Calu3 (cell line): ENCODE results near the gene TMEM120B. TPM values are rescaled to one million over a fixed set of nuclear protein-coding genes. Genes with fewer than 3 reads are reported as not detected.
A peak's percentile ranks its signal among the peaks of the same experiment; 100 is the strongest.

ENCODE experiments used
- BruUV-seq: library from RNA; stranded (reverse); fragments of 400-500 nt; replicated peaks from 2 replicates; lab custom pipeline; 2021; lab: Mats Ljungman, UMichigan
- CTCF ChIA-PET: fragments of 300-600 bp; sonication (Branson Sonifier 250); formaldehyde crosslinking; loops from one replicate; lab custom pipeline; 2022; ENCODE audit warnings: antibody characterized with exemption; lab: Charles Lee
- DNase-seq: peaks from one replicate; pipeline ENCODE4 v3.0.0; 2022
- H3K27ac Mint-ChIP-seq: one replicate; pipeline ENCODE4 v1.8.0; 2022; ENCODE audit warnings: mixed read lengths; ENCODE audit not compliant: unreplicated experiment
- H3K27me3 Mint-ChIP-seq: one replicate; pipeline ENCODE4 v1.8.0; 2022; ENCODE audit warnings: mixed read lengths; ENCODE audit not compliant: unreplicated experiment
- H3K36me3 Mint-ChIP-seq: one replicate; pipeline ENCODE4 v1.8.0; 2022; ENCODE audit warnings: mild to moderate bottlenecking, moderate library complexity, mixed read lengths; ENCODE audit not compliant: insufficient read depth, unreplicated experiment
- H3K4me1 Mint-ChIP-seq: one replicate; pipeline ENCODE4 v1.8.0; 2022; ENCODE audit warnings: mild to moderate bottlenecking, low read depth, mixed read lengths; ENCODE audit not compliant: unreplicated experiment
- H3K4me3 Mint-ChIP-seq: one replicate; pipeline ENCODE4 v1.8.0; 2022; ENCODE audit warnings: mild to moderate bottlenecking, low read depth, moderate library complexity, mixed read lengths; ENCODE audit not compliant: unreplicated experiment
- H3K9me3 Mint-ChIP-seq: one replicate; pipeline ENCODE4 v1.8.0; 2022; ENCODE audit warnings: low read depth, mixed read lengths; ENCODE audit not compliant: unreplicated experiment
- CTCF ChIP-seq: fragments of 200-600 bp; IDR thresholded peaks from one replicate; pipeline ENCODE4 v1.8.0; 2022; ENCODE audit warnings: antibody characterized with exemption; ENCODE audit not compliant: unreplicated experiment
- intact Hi-C: fragments of 100-400 bp; cut with micrococcal nuclease; formaldehyde crosslinking; loops from one replicate; pipeline ENCODE4 v1.10.0; 2022; ENCODE audit not compliant: unreplicated experiment
- total RNA-seq: library from RNA; stranded (reverse); gene quantifications from 2 replicates; pipeline ENCODE4 v1.2.3, GENCODE V29; 2022

TMEM120B gene
- total RNA-seq, 1 experiment from 2014 or later: 23.2 TPM

GRCh38 chr12:121767525-121768016 lies 55.0 kb downstream of the TMEM120B start:
- Mint-ChIP-seq H3K36me3 (no peaks in the 10 kb centered on the region), H3K27ac (peak overlapping the region; percentile 44), H3K27me3 (no peaks in the 10 kb centered on the region), H3K4me3 (no peak overlapping the region), H3K9me3 (no peaks in the 10 kb centered on the region), H3K4me1 (no peaks in the 10 kb centered on the region)
- CTCF ChIA-PET: no interaction called here
- BruUV-seq: no TSS peak
- no peak for DNase-seq
- intact Hi-C loops: no loop called here
- TF ChIP-seq CTCF: no peak

- CTCF ChIA-PET: interaction anchor here (1.2 kb wide), 1 partner anchor 25 kb away, joined by 3 read pairs; no protein-coding TSS in a partner anchor
- H3K27ac Mint-ChIP-seq: no peak overlapping the region
- no peak overlapping the region for H3K4me3 Mint-ChIP-seq
- intact Hi-C loops: no loop called here
- H3K4me1 Mint-ChIP-seq: no peaks in the 10 kb centered on the region
- no peak for DNase-seq
- TF ChIP-seq CTCF: no peak
- H3K9me3 Mint-ChIP-seq: no peaks in the 10 kb centered on the region
- BruUV-seq: no TSS peak
- peaks cover 14% of the 10 kb centered on the region for H3K36me3 Mint-ChIP-seq
- H3K27me3 Mint-ChIP-seq: no peaks in the 10 kb centered on the region
Measured at GRCh38 chr12:121769297-121769830, 56.8 kb downstream of the TMEM120B start.

GRCh38 chr12:121769831-121770301 lies 57.3 kb downstream of the TMEM120B start:
- intact Hi-C loops: no loop called here
- Mint-ChIP-seq H3K9me3 (no peaks in the 10 kb centered on the region), H3K27ac (no peak overlapping the region), H3K4me1 (no peaks in the 10 kb centered on the region), H3K4me3 (no peak overlapping the region), H3K27me3 (no peaks in the 10 kb centered on the region), H3K36me3 (peaks cover 19% of the 10 kb centered on the region)
- no peak for TF ChIP-seq CTCF
- BruUV-seq: no TSS peak
- CTCF ChIA-PET: no interaction called here
- DNase-seq: no peak

- CTCF ChIA-PET: interaction anchor here (0.6 kb wide), 1 partner anchor 77 kb away, joined by 4 read pairs; no protein-coding TSS in a partner anchor
- intact Hi-C loops: no loop called here
- DNase-seq: no peak
- Mint-ChIP-seq H3K27me3 (no peaks in the 10 kb centered on the region), H3K27ac (no peak overlapping the region), H3K9me3 (no peaks in the 10 kb centered on the region), H3K4me1 (no peaks in the 10 kb centered on the region), H3K36me3 (peaks cover 23% of the 10 kb centered on the region), H3K4me3 (no peak overlapping the region)
- TF ChIP-seq CTCF: no peak
- no TSS peak for BruUV-seq
Measured at GRCh38 chr12:121770388-121770787, 57.8 kb downstream of the TMEM120B start.
